ENCODE measurements around the gene MDN1. TPM values are rescaled to one million over a fixed set of nuclear protein-coding genes. Genes with fewer than 3 reads are reported as not detected.

Gene MDN1
- total RNA-seq, 1 donor, result 21.4 TPM

GRCh38 chr6:89681983-89682564 lies 137.5 kb downstream of the MDN1 start:
- H3K4me1 ChIP-seq (ENCODE audit: insufficient read depth, low read length), result no peaks in the 10 kb centered on the region
- DNase-seq (ENCODE audit: insufficient read length, low spot score, missing footprints), result no peak
- peaks cover 55% of the 10 kb centered on the region for H3K36me3 ChIP-seq (ENCODE audit: insufficient read depth, low read length)
- H3K4me3 ChIP-seq (ENCODE audit: insufficient read depth, low read length), result no peak overlapping the region
- H3K4me2 ChIP-seq (ENCODE audit: insufficient read depth, low read length), result no peak overlapping the region
- no peak for TF ChIP-seq CTCF (IDR thresholded peaks at IDR 0.05; ENCODE audit: extremely low read depth, low read depth, low read length)
- H3K79me2 ChIP-seq (ENCODE audit: insufficient read depth, low read length), result no peaks in the 10 kb centered on the region
- H3K27ac ChIP-seq (ENCODE audit: low read depth, low read length), result no peak overlapping the region
- no peaks in the 10 kb centered on the region for H3K27me3 ChIP-seq (ENCODE audit: insufficient read depth, low read length)
- no peak overlapping the region for H2AFZ ChIP-seq (ENCODE audit: low read length)
- H4K20me1 ChIP-seq (ENCODE audit: insufficient read depth, low read length), result no peaks in the 10 kb centered on the region
- no peaks in the 10 kb centered on the region for H3K9me3 ChIP-seq (ENCODE audit: low read depth, low read length)

- Histone ChIP-seq H3K4me1 (ENCODE audit: insufficient read depth, low read length) (no peaks in the 10 kb centered on the region), H3K27ac (ENCODE audit: low read depth, low read length) (no peak overlapping the region), H3K36me3 (ENCODE audit: insufficient read depth, low read length) (peaks cover 52% of the 10 kb centered on the region), H3K4me3 (ENCODE audit: insufficient read depth, low read length) (no peak overlapping the region), H3K4me2 (ENCODE audit: insufficient read depth, low read length) (no peak overlapping the region), H3K9me3 (ENCODE audit: low read depth, low read length) (no peaks in the 10 kb centered on the region), H4K20me1 (ENCODE audit: insufficient read depth, low read length) (no peaks in the 10 kb centered on the region), H3K79me2 (ENCODE audit: insufficient read depth, low read length) (no peaks in the 10 kb centered on the region), H3K27me3 (ENCODE audit: insufficient read depth, low read length) (no peaks in the 10 kb centered on the region), H2AFZ (ENCODE audit: low read length) (no peak overlapping the region)
- TF ChIP-seq CTCF (IDR thresholded peaks at IDR 0.05; ENCODE audit: extremely low read depth, low read depth, low read length), result no peak
- no peak for DNase-seq (ENCODE audit: insufficient read length, low spot score, missing footprints)
Measured at GRCh38 chr6:89680551-89680950, 139.0 kb downstream of the MDN1 start.

GRCh38 chr6:89680150-89680549 lies 139.4 kb downstream of the MDN1 start:
- Histone ChIP-seq H3K27ac (ENCODE audit: low read depth, low read length) (no peak overlapping the region), H2AFZ (ENCODE audit: low read length) (no peak overlapping the region), H3K9me3 (ENCODE audit: low read depth, low read length) (no peaks in the 10 kb centered on the region), H4K20me1 (ENCODE audit: insufficient read depth, low read length) (no peaks in the 10 kb centered on the region), H3K4me1 (ENCODE audit: insufficient read depth, low read length) (no peaks in the 10 kb centered on the region), H3K36me3 (ENCODE audit: insufficient read depth, low read length) (peaks cover 51% of the 10 kb centered on the region), H3K4me2 (ENCODE audit: insufficient read depth, low read length) (no peak overlapping the region), H3K79me2 (ENCODE audit: insufficient read depth, low read length) (no peaks in the 10 kb centered on the region), H3K27me3 (ENCODE audit: insufficient read depth, low read length) (no peaks in the 10 kb centered on the region), H3K4me3 (ENCODE audit: insufficient read depth, low read length) (no peak overlapping the region)
- DNase-seq (ENCODE audit: insufficient read length, low spot score, missing footprints), result no peak
- TF ChIP-seq CTCF (IDR thresholded peaks at IDR 0.05; ENCODE audit: extremely low read depth, low read depth, low read length), result no peak

- H2AFZ ChIP-seq (ENCODE audit: low read length), result no peak overlapping the region
- no peak overlapping the region for H3K4me3 ChIP-seq (ENCODE audit: insufficient read depth, low read length)
- no peaks in the 10 kb centered on the region for H3K4me1 ChIP-seq (ENCODE audit: insufficient read depth, low read length)
- TF ChIP-seq CTCF (IDR thresholded peaks at IDR 0.05; ENCODE audit: extremely low read depth, low read depth, low read length), result no peak
- no peak overlapping the region for H3K4me2 ChIP-seq (ENCODE audit: insufficient read depth, low read length)
- no peaks in the 10 kb centered on the region for H3K27me3 ChIP-seq (ENCODE audit: insufficient read depth, low read length)
- no peaks in the 10 kb centered on the region for H4K20me1 ChIP-seq (ENCODE audit: insufficient read depth, low read length)
- no peak overlapping the region for H3K27ac ChIP-seq (ENCODE audit: low read depth, low read length)
- no peaks in the 10 kb centered on the region for H3K79me2 ChIP-seq (ENCODE audit: insufficient read depth, low read length)
- peaks cover 51% of the 10 kb centered on the region for H3K36me3 ChIP-seq (ENCODE audit: insufficient read depth, low read length)
- no peaks in the 10 kb centered on the region for H3K9me3 ChIP-seq (ENCODE audit: low read depth, low read length)
- no peak for DNase-seq (ENCODE audit: insufficient read length, low spot score, missing footprints)
Measured at GRCh38 chr6:89679215-89680120, 140.1 kb downstream of the MDN1 start.

Measured in osteoblast (primary cell).